HG02840 (cell line): ENCODE measurements around the gene BAG5.
"Not testable (repeated sequence)": the region's sequence is repeated elsewhere in the genome, so short reads cannot be mapped to it uniquely, and the experiment has no call there.

ENCODE experiments used
- ATAC-seq: cut with Tn5 transposase; IDR thresholded peaks from one replicate; pipeline ENCODE4 v1.9.1; 2021; ENCODE audit warnings: mild to moderate bottlenecking, moderate library complexity, moderate number of reproducible peaks; ENCODE audit not compliant: unreplicated experiment, low FRiP score

Gene BAG5

GRCh38 chr14:103562429-103563225 is at the start of gene BAG5, which contains the start of gene COA8:
Gene BAG5 (minus strand): TSS chr14:103562657. CDS start chr14:103561164, 1,493 bp downstream.
Gene COA8 (plus strand): TSS chr14:103562960. CDS start chr14:103563002, 42 bp downstream.
- ATAC-seq = peak; percentile 84

GRCh38 chr14:103611215-103611614 is 48.8 kb upstream of the BAG5 start:
- no peak for ATAC-seq

DNA sequence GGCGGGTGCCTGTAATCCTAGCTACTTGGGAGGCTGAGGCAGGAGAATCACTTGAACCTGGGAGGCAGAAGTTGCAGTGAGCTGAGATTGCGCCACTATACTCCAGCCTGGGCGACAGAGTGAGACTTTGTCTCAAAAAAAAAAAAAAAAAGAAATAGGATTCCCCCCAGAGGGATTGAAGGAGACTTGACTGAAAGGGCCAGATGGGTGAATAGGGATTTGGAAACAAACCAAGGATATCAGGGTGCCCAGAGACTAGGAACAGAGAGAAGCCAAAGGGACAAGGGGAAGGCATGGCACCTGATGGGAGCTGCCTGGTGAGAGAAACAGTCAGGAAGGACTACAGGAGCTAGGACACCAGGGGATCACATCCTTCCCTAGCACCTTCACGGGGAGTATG is 46.6 kb upstream of the BAG5 start:
- ATAC-seq = not testable (repeated sequence)

DNA sequence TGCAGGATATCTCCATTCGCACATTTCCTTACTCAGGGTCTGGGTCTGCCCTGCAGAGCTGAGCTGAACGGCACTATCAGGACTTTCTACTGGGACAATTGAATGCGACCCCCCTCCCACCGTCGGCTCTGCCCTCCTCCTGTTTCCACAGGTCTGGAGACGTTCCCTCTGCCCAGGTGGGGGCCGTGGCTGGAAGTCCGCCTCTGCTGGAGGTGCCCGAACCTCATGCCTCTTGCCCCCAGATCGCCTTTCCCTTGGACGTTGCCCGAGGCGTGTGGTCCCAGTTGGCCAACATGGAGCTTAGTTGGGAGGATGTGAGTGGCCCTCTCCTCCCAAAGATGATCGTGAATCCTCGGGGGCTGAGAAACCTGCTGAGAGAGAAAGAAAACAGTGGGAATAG is 45.4 kb upstream of the BAG5 start:
- no peak for ATAC-seq

GRCh38 chr14:103606963-103607668 is 44.7 kb upstream of the BAG5 start:
- no peak for ATAC-seq

- no peak for ATAC-seq
Measured at GRCh38 chr14:103604620-103605019, 42.2 kb upstream of the BAG5 start.

DNA sequence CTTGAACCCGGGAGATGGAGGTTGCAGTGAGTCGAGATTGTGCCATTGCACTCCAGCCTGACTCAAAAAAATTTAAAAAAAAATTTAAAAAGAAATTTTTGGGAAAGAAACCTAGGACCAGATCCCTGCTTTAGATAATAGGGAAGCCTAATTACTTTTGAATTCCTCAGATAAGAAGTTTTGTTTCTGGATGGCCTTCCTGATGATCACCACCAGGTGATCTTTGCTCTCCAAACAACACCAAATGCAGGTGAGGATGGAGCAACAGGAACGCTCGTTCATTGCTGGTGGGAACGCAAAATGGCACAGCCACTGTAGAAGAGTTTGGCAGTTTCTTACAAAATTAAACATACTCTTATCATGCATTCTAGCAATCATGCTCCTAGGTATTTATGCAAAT is 38.0 kb upstream of the BAG5 start:
- ATAC-seq = no peak

DNA sequence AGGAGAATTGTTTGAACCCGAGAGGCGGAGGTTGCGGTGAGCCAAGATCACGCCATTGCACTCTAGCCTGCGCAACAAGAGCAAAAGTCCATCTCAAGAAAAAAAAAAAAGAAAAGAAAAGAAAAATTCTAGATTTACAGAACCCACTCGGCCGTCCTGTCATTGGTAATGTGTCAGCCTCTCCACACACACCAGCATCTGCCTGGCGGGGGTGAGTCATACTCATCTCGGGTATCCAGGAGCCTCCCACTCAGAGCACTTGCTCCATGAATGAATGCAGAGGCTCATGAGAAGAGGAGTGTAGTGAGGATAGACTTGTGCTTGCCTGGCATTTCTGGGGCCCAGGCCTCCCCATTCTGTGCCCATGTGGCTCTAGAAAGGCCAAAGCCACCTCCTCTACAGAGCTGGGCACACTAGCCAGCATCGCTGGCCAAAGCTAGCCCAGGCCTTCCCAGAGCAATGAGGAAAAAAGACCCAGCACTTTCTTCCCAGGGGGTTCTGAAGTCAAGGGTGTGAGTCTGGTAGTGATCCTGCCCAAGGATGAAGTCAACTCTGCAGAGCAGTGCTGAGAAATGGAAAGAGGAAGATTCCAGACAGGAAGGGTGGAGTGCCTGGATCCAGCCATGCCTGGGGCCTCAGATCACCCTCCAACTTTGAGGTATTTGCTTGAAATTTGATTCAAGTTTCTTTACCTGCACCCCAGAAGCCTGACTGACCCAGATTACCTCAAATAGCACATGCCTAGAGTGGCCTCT is 35.3 kb upstream of the BAG5 start:
- no peak for ATAC-seq

- no peak for ATAC-seq
Measured at GRCh38 chr14:103594265-103594664, 31.8 kb upstream of the BAG5 start.

DNA sequence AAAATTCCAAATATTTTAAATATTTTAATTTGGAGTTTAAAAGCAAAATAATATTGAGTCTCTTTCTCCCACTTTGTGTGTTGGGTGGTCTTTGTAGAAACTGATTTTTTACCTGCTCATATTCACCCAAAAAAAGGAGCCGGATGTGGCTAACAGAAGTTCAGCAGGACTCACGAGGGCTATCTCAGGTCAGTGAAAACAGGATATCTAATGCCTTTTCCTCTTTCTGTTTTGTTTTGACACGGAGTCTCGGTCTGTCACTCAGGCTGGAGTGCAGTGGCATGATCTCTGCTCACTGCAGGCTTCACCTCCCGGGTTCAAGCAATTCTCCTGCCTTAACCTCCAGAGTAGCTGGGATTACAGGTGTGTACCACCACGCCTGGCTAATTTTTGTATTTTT is 31.1 kb upstream of the BAG5 start:
- ATAC-seq = no peak

DNA sequence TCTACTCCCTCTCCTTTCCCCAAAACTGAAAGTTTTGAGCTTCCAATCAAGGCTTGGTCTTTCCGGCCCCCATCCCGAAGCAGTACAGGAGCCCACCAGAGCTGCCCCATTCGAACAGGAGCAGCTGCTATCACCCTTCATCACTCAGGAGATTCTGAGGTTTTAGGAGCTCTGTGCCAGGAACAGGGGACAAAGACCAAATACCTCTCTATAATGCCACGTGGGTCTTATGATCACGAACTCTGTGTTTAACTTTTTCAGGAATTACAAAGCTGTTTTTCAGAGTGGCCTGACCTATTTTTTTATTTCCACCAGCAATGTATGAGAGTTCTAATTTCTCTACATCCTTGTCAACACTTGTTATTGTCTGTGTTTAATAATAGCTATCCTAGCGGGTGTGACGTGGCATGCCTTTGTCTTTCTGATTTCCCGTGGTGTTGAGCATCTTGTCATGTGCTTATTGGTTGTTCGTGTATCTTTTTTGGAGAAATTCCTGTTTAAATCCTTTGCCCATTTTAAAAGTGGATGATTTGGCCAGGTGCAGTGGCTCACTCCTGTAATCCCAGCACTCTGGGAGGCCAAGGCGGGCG is 22.0 kb upstream of the BAG5 start:
- no peak for ATAC-seq

DNA sequence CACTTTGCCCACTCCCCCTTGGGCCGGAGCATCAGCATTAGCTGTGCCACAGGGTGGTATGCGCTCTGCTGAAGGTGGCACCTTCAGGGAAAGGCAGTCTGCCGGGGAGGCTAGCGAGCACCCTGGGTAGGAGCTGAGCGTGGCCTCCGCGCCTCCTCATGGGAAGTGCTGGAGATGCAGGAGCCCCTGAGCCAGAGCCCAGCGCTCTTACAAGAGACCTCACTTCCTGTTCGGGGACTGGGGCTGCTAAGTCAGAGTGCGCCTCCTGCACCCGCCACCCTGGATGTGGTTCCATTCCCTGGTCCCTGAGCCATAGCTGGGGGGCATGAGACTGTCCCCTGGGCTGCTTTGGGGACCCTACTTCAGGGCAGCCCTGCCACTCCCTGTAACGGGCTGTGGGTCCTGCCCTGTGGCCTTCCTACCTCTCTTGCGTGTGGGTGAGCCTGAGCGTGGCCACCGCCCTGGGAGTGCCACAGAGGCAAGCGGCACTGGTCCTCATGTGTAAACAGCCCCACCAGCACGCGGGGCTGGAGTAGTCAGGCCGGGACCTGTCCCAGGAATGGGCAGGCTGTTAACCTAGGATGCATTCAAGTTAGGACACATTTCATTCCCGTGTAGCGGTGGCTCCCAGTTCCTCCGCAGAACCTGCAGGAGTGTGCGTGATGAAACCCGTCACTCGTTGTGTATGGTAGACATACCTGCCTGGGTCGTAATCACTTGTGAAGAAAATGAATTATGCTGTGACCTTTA is 19.7 kb upstream of the BAG5 start:
- no peak for ATAC-seq

GRCh38 chr14:103581206-103581605 is 18.7 kb upstream of the BAG5 start:
- no peak for ATAC-seq

DNA sequence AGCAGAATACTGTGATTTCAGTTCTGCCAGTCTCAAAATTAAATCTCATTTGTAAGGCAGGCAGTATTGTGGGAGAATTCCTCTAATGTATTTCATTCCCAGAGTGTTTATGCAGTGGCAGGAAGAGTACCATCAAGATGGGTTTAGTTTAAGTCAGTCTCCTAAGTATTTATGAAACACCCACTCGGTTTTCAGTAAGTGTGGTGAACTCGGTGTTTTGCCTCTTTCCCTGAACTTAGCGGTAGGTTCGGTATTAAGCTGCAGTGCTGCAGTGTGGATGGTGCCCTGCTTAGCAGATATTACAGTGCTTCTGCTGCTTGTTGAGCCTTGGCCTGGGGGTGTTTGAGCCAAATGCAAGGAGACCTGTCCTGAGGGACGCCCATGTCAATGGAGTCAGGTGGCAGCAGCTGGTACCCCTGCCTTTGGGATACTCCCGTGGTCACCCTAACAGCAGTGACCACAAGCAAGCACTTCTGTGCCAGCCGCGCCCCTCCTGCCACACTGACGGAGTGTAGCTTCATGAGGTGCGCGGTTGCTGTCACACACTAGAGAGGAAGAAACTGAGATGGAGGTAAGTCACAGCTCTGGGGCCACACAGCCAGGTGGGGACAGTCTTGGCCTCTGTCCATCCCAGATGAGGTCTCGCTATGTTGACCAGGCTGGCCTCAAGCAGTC is 16.1 kb upstream of the BAG5 start:
- ATAC-seq = no peak

DNA sequence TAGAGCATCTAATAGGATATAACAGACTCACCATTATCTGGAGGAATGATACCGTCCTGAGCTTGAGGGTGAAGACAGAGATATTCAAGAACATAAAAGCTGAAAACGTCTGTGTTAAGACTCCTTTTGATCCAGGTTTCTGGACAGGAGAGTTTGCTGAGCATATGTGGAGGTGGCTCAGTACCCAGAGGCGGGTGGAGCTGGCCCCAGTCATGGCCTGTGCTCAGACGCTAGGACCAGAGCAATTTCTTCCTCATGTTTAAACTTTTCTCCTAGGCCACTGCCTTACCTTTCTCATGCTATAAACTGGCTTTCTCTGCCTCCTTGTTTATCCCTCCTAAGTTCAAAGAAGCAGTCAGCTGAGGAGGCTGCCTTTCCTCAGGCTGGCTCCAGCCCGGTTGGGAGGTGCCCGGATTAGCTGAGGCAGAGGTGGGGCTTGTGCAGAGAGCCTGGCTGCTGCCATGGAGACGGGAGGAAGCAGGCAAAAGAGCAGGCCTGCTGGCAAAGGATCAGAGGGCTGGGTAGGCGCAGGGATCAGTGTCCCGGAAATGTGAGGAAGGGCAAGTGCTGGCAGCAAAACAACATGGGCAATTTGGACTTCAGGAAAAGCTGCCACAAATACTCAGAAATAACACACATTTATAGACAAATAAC is 14.0 kb upstream of the BAG5 start:
- no peak for ATAC-seq

GRCh38 chr14:103574707-103575285 is 12.3 kb upstream of the BAG5 start:
- ATAC-seq = no peak

DNA sequence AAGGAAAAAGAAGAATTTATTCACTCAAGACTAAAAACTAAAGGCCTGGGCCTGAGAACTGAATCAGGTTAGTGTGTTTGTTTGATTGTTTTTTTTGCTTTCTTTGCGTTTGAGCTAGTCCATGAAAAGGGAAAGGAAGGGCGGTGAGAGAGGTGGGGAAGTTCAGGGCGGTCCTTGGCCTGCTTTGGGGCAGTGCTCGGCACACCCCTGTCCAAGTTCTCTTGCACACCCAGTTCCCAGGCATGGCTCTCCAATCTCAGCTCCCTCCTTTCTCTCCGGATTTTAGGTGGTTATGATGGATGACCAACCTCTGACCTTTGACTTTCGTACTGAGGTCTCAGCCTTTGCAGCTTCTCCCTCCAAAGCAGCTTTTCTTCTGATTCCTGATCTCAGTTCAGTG is 11.6 kb upstream of the BAG5 start:
- ATAC-seq = no peak

- ATAC-seq = no peak
Measured at GRCh38 chr14:103569408-103569807, 7.0 kb upstream of the BAG5 start.

- ATAC-seq = no peak
Measured at GRCh38 chr14:103568952-103569351, 6.5 kb upstream of the BAG5 start.
